ENCODE data around the gene ERBB4. TPM values are rescaled to one million over a fixed set of nuclear protein-coding genes. Genes with fewer than 3 reads are reported as not detected.

The ERBB4 gene
- total and polyA plus RNA-seq, 10 of the 15 experiments (the other 5 are each of a cell fraction or from before 2014, with no cell fraction given): under 0.01 to 0.23 (median 0.01) TPM; not detected in 4

- no peak overlapping the region for H3K27ac ChIP-seq (ENCODE audit: control insufficient read depth, insufficient read depth)
- RAD21 ChIA-PET (ENCODE audit: unreplicated experiment): no interaction called here
- in situ Hi-C loops (cut with MboI): no loop called here
- no peaks in the 10 kb centered on the region for H3K36me3 ChIP-seq (ENCODE audit: control insufficient read depth in 2 of 2, insufficient read depth in 2 of 2, low read length in 1 of 2)
- BruUV-seq (replicated peaks): no TSS peak
- H3K4me1 ChIP-seq (ENCODE audit: control insufficient read depth, insufficient read depth, low read length): no peaks in the 10 kb centered on the region
- DNase-seq (ENCODE audit: low read depth, low spot score) (no peak), ATAC-seq (no peak), FAIRE-seq (no peak)
- WGBS (ENCODE audit: insufficient coverage, insufficient replicate concordance, low lambda C conversion rate, missing lambda C conversion rate): 0% methylated on average over 2 of the region's 2 CpGs
- no peak overlapping the region for H3K9ac ChIP-seq (ENCODE audit: control insufficient read depth, insufficient read depth, low read length)
- POLR2A ChIA-PET: no interaction called here
- H4K20me1 ChIP-seq (ENCODE audit: control insufficient read depth, insufficient read depth): no peaks in the 10 kb centered on the region
- SMC1A ChIA-PET (ENCODE audit: uncharacterized antibody, unreplicated experiment): interaction anchor here (1.0 kb wide), 1 partner anchor 10 kb away, joined by 3 read pairs; no protein-coding TSS in a partner anchor
- H3K27me3 ChIP-seq (replicated peaks in 1 of 2; ENCODE audit: control insufficient read depth in 2 of 2, insufficient read depth in 2 of 2, low read length in 1 of 2): no peaks in the 10 kb centered on the region
- CTCF ChIA-PET: no interaction called here
- H3K9me3 ChIP-seq (replicated peaks; ENCODE audit: control insufficient read depth, insufficient read depth, low read length): no peaks in the 10 kb centered on the region
- H2AFZ ChIP-seq (ENCODE audit: control insufficient read depth, low read depth, low read length): no peak overlapping the region
- intact Hi-C loops (cut with micrococcal nuclease; ENCODE audit: unreplicated experiment): no loop called here
- H3K4me2 ChIP-seq (ENCODE audit: control insufficient read depth, insufficient read depth): no peak overlapping the region
- H3K4me3 ChIP-seq: no peak overlapping the region
- no peak for TF ChIP-seq MEF2A (IDR thresholded peaks at IDR 0.05; ENCODE audit: insufficient read depth, low read depth, low read length)
- TF ChIP-seq SMAD5 (IDR thresholded peaks at IDR 0.05; ENCODE audit: low read depth): no peak
- TF ChIP-seq BMI1 (IDR thresholded peaks at IDR 0.05; ENCODE audit: borderline replicate concordance): no peak
- TF ChIP-seq E4F1 (IDR thresholded peaks at IDR 0.05; ENCODE audit: borderline replicate concordance, partially characterized antibody): no peak
- no peak for TF ChIP-seq RUNX3 (IDR thresholded peaks at IDR 0.05; ENCODE audit: low read length)
- TF ChIP-seq TARDBP (IDR thresholded peaks at IDR 0.05; ENCODE audit: borderline replicate concordance): no peak
- TF ChIP-seq ZNF384 (IDR thresholded peaks at IDR 0.05; ENCODE audit: borderline replicate concordance, low read depth, low read length): no peak
- no peak for TF ChIP-seq EP300 (IDR thresholded peaks at IDR 0.05; ENCODE audit: borderline replicate concordance in 1 of 2, control insufficient read depth in 1 of 2, low read depth in 2 of 2, low read length in 2 of 2)
- TF ChIP-seq CHD2 (IDR thresholded peaks at IDR 0.05; ENCODE audit: borderline replicate concordance, low read depth, low read length): no peak
- no peaks in the 10 kb centered on the region for H3K79me2 ChIP-seq (ENCODE audit: control insufficient read depth, insufficient read depth, low read length)
Observed at GRCh38 chr2:211835695-211836094, 702.9 kb downstream of the ERBB4 start.
